ENCODE measurements around the gene KDM4B.
"Not testable (repeated sequence)": the region's sequence is repeated elsewhere in the genome, so short reads cannot be mapped to it uniquely, and the experiment has no call there.

Gene KDM4B

DNA sequence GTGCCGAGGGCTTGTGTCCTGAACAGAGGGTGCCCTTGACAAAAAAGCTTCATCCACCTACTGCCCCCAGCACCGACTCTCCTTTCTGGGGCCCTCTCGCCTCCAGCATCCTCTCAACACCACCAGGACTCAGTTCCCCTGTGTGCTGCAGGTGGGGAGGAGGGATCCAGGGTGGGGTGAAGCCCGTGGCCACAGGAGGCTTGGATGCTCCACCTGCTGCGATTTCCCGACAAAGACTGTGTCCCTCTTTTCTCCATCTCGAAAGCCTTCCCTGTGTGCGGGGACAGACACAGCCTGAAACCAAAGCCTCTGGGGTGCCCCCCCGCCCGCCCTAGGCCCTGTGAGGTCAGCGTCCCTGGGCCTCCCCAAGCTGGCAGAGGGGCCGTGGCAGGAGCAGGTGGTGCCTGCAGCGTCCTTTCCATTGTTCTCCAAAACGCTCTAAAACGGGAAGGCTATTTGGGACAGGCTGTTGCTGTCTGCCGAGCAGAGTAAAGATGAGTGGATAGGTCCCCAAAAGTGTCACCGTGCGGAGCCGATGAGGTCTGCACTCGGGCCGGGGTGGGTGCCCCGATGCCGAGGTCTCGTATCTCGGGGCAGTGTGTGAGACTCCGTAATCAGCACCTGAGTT is 186.0 kb downstream of the KDM4B start:
- no peak for DNase-seq

DNA sequence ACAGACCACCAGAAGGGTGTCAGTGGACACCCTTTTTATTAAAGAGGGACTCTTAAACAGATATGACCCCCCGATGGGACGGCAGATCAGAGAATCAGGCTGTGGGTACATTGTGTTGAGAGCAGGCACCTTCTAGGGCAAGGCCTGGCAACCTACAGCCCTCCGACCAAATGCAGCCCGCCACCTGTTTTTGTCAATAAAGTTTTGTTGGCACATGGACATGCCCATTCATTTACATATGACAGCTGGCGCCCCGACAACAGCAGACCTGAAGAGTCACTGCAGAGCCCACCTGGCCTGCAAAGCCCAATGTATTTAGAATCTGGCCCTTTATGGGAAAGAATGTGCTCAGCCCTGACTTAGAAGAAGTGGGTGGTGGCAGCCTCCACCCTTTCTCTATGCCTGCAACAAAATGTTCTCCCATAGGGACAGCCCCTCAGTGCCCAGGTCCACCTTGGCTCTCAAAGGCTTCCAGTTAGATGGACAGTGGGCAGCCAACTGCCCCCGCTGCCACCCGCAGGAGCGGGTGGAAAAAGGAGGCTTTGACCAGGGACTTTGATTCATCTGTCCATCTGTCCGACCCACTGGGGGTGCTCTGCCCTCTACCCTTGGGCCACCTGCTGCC is 186.8 kb downstream of the KDM4B start:
- DNase-seq: no peak

DNA sequence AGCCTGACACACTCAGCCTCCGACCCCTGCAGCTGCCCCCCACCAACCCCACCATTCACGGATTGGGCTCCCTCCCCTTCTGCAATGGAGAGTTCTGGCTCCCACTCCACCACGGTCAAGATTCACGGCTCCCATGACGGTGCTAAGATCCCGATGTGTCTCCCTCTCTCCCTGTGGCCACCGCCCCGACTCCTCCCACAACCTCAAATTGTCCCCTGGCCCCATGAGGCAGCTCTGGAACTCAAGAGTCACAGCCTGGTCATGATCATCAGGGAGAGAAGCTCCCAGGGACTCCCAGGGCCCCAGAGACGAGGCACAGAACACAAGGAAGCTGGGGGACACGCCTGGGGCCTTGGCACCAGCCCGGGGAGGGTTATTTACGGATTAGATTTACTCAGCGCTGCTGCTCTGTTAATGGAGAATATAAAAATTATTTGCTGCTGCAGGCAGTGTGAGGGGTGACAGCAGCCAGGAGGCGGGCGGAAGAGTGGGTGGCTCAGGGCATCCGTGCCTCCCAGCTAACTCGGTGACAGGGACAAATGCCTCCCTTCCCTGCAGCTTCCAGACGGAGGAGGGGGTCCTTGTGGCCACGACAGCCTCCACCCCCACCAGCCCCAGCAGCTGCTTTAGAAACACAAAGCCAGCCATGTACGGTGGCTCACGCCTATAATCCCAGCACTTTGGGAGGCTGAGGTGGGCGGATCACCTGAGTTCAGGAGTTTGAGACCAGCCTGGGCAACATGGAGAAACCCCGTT is 187.5 kb downstream of the KDM4B start:
- no peak for DNase-seq

DNA sequence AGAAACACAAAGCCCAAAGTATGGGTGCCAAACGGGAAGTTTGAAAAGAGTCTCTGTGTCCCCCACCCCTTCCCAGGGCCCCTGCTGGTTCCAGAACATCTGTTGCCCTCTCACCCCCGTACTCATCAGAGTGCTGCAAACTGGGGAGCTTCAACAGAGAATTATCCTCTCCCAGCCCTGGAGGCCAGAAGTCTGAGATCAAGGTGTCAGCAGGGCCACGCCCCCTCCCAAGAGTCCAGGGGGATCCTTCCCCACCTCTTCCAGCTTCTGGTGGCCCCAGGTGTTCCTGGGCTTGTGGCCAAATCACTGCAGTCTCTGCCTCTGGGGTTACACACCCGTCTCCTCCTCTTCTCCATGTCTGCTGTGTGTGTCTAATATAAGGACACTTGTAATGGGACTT is 188.3 kb downstream of the KDM4B start:
- no peak for DNase-seq

DNA sequence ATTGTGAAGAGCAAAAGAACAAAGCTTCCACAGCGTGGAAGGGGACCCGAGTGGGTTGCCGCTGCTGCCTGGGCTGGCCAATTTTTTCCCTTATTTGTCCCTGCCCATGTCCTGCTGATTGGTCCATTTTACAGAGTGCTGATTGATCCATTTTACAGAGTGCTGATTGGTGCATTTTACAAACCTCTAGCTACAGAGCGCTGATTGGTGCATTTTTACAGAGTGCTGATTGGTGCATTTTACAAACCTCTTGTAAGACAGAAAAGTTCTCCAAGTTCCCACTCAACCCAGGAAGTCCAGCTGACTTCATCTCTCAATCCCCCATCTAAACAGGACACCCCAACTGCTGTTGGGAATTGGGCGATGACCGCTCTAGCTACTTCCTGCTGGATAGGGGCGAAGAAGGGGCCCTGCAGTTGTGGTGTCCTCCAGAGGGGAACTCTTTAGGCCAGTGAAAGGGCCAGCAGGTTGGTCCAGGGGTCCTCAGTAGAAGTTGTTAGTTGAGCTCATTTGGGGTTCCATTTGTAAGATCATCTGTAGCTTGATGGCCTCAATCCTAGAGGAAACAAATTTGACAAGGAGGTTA is 189.7 kb downstream of the KDM4B start:
- not testable (repeated sequence) for DNase-seq

DNA sequence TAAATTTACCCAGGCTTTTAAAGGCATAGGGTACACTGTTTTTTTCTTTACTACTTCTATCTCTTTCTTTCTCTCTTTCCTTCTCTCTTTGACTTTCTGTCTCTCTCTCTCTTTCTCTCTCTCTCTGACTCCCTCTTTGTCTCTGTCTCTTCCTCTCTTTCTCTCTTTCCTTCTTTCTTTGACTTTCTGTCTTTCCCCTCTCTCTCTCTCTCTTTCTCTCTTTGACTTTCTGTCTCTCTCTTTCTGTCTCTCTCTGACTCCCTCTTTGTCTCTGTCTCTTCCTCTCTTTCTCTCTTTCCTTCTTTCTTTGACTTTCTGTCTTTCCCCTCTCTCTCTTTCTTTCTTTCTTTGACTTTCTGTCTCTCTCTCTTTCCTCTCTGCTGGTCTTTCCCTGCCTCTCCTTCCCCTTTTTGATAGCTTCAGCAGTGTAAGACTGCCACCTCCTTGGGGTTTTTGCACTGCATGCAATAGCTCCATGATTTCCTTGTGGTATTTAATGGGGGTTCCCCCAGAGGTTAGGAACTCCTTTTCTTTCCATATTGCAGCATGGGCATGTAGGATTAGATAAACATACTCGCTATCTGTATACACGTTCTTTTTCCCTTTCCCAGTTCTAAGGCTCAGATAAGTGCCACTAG is 191.4 kb downstream of the KDM4B start:
- DNase-seq: not testable (repeated sequence)

DNA sequence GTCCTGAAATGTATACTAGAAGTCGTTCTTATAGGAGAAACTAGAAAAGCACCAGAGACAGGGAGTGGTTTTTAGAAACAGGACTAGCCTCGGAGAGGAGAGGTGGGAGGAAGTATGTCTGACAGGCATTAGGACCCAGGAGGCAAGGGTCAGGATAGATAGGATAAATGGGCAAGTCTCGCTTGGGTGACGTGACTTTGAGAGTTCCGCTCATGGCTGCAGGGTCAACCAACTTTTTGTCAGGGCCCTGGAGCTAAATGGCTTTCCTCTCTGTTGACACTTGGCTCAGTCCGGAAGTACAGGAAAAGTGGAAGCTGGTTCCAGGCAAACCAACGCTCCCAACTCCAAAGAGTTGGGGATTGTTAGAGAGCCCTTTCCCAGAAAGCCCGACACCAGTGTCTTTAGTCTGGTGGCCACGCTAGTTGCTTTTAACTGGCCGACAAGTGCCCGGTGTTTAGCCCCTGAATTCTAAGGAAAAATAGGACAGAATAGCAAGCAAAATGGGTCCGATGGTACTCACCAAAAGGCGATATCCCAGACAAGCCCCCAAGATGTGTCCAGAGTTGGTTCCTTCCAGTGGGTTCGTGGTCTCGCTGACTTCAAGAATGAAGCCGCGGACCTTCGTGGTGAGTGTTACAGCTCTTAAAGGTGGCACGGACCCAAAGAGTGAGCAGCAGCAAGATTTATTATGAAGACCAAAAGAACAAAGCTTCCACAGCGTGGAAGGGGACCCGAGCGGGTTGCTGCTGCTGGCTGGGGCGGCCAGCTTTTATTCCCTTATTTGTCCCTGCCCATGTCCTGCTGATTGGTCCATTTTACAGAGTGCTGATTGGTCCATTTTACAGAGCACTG is 196.2 kb downstream of the KDM4B start:
- not testable (repeated sequence) for DNase-seq

DNA sequence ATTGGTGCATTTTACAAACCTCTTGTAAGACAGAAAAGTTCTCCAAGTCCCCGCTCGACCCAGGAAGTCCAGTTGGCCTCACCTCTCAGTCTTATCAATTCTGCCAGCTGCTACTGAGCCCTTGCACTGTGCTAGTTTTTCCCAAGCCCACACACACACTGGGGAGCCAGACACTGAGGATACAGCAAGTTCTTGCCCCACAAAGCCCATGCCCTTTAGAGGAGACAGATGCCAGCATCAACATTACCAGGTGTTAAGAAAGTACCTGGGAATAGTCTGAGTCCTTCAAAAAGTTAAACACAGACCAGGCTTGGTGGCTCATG is 196.7 kb downstream of the KDM4B start:
- DNase-seq: no peak

DNA sequence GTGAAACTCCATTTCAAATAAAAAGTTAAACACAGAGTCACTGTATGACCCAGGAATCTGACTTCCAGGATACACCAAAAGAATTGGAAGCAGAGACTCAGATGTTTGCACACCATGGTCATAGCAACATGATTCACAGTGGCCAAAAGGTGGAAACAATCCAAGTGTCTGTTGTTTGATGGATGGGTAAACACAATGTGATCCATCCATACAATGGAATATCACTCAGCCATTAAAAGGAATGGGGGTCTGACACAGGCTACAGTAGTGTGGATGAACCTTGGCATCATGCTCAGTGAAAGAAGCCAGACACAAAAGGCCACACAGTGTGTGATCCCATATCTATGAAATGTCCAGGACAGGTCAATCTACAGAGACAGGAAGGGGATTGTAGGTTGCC is 197.3 kb downstream of the KDM4B start:
- no peak for DNase-seq

DNA sequence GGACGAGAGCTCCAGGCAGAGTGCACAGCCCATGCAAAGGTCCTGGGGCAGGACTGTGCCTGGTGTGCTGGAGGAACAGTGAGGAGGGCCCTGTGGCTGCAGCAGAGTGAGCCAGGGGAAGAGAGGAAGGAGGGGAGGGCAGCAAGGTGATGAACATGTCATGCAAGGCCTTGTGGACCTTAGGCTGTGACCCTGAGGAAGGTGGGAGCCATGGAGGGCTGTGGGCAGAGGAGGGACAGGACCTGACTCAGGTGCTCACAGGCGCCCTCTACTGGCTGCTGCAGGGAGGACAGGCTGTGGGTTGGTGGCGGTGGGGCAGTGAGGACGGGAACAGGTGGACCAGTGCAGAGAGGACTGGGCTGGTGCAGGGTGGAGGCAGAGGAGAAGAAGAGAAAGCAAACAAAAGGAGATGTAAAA is 201.4 kb downstream of the KDM4B start:
- no peak for DNase-seq

DNA sequence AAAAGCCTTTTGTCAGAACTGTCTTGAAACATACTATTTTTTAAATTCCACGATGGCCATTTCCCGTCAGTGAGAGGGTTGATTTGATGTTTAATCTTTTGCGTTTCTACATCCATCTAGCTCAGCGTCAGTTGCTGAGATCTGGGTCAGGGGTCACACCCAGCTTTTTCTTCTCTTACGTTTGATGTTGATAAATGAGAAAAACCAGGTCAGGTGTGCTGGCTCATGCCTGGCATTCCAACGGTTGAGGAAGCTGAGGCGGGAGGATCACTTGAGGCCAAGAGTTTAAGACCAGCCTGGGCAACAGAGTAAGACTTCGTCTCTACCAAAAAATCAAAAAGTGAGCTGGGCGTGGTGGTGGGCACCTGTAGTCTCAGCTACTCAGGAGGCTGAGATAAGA is 202.8 kb downstream of the KDM4B start:
- DNase-seq: no peak

DNA sequence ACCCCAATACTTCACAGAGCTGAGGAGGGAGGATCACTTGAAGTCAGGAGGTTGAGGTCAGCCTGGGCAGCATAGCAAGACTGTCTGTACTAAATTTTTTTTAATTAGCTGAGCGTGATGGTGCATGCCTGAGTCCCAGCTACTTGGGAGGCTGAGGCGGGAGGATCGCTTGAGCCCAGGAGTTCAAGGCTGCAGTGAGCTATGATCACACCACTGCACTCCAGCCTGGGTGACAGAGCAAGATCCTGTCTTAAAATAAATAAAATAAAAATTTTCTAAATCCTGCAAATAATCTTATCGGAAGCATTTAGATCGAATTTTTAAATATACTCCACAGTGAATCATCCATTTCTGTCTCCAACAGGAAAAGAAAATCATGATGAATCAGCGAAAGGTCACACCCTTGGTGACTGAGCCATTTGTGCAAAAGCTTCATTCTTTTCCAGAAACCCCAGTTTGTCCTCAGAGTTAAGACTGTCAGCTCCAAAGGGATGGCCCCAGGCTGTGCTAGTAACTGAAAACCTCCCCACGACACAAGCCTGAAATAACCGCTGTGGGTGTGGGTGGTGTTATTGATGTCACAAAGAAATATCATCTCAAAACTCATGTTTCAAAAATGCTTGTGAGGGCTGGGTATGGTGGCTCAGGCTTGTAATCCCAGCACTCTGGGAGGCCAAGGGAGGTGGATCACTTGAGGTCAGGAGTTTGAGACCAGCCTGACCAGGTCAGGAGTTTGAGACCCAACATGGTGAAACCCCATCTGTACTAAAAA is 204.1 kb downstream of the KDM4B start:
- no peak for DNase-seq

DNA sequence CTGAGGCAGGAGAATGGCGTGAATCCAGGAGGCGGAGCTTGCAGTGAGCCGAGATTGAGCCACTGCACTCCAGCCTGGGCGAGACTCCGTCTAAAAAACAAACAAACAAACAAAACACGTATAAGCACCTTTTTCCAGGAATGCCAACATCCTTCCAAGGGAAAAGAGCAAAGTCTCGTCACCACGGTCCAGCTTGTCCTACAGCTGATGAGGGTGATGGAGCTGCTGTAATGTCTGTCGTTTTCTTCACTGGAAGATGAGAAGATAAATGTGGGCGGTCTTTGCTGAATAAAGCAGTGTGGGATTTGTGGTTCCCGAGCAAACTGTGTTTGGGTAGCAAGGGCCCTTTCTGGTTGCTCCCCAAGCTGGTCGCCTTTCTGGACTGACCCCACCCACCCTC is 205.1 kb downstream of the KDM4B start:
- no peak for DNase-seq

DNA sequence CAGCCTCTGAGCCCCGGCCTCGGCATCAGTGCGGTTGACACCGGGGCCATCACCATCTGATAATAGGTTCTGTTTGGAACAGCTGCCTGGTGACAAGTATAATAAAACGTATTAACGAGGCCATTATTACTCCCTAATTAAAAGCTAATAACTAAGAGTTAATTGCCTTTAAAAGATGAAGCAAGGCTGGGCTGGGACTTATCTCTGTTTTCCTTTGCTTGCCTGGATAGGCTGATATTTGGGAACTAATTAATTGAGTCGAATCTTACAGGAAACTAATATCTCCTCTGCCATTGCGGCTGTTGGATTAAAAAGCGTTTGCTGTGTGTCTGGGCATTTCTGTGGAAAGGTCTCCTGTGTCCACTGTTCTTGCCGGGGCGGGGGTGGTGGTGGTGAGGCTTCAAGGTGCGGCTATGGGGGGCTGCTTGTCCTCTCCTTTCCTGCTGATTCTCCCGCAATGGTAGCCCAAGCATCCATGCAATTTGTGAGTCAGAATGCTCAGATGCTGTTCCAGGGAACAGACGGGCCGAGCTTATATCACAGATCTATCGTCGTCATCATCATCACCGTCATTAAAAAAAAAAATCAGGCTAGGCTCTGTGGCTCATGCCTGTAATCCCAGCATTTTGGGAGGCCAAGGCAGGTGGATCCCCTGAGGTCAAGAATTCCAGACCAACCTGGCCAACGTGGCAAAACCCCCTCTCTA is 209.0 kb downstream of the KDM4B start:
- no peak for DNase-seq

DNA sequence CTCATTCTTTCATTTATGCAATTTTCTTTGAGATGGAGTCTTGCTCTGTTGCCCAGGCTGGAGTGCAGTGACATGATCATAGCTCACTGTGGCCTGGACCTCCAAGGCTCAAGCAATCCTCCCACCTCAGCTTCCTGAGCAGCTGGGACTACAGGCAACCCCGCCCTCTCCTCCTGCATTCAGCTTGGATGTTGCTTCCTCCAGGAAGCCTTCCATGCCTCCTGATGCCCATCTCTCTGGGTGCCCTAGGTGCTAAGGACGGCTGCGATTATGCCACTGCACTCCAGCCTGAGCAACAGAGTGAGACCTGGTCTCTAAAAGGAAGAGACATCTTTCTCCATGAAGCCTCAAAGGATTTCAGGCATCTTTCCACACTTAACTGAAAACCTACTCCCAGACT is 209.9 kb downstream of the KDM4B start:
- DNase-seq: no peak

DNA sequence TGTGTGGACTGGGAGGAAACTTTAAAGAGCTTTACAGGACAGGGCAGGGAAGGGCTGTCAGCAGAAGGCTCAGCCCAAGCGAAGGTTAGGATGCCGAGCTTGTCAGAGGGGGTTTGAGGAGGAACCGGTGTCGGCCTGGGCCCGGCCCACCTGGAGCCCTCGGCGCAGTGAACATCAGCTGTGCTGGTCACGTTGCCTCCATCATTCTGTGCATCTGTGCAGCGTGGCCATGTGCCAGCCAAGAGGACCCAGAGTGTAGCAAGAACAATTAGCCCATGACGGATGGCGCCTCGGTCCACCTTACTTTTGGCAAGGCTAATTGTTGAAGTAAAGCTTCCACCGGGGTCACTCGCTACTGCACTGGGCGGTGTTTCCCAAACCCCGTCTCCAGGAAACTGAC is 210.3 kb downstream of the KDM4B start:
- DNase-seq: no peak

DNA sequence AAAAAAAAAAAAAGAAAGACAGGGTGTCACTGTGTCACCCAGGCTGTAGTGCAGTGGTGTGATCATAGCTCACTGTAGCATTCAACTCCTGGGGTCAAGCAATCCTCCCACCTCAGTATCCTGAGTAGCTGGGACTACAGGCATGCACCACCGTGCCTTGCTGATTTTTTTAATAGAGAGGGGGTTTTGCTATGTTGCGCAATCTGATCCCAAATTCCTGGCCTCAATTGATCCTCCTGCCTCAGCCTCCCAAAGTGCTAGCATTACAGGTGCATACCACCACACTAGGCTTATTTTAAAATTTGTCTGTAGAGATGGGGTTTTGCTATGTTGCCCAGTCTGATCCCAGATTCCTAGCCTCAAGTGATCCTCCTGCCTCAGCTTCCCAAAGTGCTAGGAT is 212.4 kb downstream of the KDM4B start:
- no peak for DNase-seq

DNA sequence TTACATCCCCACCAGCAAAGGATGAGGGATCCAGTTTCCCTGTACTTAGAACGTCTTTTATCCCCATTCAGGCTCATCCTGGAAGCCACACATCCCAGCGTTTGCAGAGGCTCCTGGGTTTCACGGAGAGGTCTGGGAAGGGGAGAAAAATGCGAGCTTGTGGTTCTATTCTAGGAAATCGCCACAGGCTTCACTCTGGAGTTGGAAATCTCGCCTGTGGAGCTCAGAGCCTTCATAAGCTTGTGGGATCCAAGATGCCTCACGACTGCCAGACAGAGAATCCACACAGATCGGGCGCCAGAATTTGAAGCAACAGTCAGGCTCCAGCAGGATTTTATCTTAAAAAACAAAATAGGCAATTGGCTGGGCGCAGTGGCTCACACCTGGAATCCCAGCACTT is 213.8 kb downstream of the KDM4B start:
- no peak for DNase-seq

DNA sequence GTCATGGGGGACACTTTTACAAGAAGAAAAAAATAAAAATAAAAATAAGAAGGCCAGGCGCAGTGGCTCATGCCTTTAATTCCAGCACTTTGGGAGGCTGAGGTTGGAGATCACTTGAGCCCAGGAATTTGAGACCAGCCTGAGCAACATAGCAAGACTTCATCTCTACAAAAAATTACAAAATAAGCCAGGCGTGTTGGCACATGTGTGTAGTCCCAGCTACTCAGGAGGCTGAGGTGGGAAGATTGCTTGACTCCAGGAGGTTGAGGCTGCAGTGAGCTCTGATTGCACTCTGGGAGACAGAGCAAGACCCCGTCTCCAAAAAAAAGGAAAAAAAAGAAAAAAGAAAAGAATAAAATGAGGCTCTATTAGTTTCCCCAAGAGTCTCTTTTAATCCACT is 214.7 kb downstream of the KDM4B start:
- DNase-seq: no peak

DNA sequence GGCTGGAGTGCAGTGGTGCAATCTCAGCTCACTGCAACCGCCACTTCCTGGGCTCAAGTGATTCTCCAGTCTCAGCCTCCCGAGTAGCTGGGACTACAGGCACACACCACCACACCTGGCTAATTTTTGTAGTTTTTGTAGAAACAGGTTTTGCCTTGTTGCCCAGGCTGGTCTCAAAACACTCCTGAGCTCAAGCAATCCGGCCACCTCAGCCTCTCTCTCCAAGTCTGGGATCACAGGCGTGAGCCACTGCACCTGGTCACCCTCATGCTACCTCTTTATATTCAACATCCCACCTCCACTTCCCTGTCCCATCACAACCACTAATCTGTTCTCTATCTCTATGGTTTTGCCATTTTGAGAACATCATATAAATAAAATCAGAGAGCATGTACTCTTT is 216.0 kb downstream of the KDM4B start:
- DNase-seq: no peak

Measured in SIG-M5 (cell line).